GM03348 (cell line): ENCODE data around the gene HS6ST2.
"Not testable (repeated sequence)": the region's sequence is repeated elsewhere in the genome, so short reads cannot be mapped to it uniquely, and the experiment has no call there.

Source experiments
- DNase-seq: peaks from one replicate; pipeline ENCODE4 v3.0.0; 2012; ENCODE audit warnings: low spot score

HS6ST2 gene

DNA sequence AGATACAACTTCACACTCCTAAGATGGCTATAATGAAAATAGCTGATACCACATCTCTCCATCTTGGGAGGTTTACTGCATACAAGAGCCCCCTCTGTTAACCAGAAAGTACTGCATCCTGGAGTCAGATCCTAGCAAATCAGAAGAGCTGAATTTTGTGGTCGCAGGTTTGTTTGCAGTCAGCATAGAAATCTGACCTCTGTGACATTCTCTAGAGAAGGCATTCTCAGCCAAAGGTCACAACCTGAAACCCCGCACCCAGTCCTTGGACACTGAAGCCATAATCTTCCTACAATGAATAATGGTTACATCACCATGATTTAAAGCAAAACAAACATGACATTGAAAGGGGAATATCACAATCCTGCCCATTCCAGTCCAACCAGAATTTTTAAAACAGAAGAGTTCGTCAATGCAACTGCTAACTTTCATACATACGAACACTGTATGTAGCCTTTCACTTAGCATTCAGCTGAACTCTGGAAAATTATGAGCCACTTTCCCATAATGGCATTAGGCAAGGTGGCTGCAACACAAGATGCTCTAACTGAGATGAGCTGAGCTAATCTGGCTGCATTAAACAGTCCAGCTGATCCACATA, 17.6 kb downstream of the HS6ST2 start:
- no peak for DNase-seq

DNA sequence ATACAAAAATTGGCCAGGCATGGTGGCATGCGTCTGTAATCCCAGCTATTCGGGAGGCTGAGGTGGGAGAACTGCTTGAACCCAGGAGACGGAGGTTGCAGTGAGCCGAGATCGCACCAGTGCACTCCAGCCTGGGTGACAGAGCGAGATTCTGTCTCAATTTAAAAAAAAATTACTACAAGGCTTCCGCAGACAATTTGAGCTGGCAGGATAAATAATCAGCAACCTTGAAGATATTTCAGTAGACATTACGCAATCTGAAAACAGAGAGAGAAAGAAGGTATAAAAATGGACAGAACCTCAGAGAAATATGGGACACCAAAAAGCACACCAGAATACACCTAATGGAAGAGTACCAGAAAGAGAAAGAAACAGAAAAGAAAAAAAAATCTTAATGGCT, 25.3 kb downstream of the HS6ST2 start:
- no peak for DNase-seq

DNA sequence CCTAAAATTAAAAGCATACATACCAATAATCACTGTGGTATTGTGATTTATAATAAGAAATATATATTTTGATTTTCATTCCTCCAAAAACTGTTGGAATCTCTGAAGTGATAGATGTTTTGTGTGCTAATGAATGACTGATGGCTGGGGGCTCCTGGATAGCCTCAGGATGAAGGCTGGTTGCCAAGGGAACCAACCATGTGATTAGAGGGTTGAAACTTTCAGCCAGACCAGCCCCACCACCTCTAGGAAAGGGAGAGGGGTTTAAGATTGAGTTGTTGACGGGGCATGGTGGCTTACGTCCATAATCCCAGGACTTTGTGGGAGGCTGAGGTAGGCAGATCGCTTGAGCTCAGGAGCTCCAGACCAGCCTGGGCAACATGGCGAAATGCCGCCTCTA, 34.0 kb downstream of the HS6ST2 start:
- no peak for DNase-seq

- no peak for DNase-seq
Observed at GRCh38 chrX:132918523-132918922, 39.9 kb downstream of the HS6ST2 start.

DNA sequence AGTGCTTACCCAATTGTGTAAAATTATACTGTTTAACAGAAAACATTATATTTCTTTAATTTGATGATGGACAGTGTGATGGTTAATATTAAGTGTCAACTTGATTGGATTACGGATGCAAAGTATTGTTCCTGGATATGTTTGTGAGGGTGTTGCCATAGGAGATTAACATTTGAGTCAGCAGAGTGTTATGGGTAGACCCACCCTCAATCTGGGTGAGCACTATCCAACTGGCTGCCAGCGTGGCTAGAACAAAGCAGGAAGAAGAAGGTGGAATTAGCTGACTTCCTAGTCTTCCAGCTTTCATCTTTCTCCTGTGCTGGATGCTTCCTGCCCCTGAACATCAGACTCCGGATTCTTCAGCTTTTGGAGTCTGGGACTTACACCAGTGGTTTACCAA, 42.1 kb downstream of the HS6ST2 start:
- DNase-seq = no peak

GRCh38 chrX:132909643-132910042, 48.8 kb downstream of the HS6ST2 start:
- no peak for DNase-seq

- DNase-seq = no peak
Observed at GRCh38 chrX:132908891-132909290, 49.5 kb downstream of the HS6ST2 start.

DNA sequence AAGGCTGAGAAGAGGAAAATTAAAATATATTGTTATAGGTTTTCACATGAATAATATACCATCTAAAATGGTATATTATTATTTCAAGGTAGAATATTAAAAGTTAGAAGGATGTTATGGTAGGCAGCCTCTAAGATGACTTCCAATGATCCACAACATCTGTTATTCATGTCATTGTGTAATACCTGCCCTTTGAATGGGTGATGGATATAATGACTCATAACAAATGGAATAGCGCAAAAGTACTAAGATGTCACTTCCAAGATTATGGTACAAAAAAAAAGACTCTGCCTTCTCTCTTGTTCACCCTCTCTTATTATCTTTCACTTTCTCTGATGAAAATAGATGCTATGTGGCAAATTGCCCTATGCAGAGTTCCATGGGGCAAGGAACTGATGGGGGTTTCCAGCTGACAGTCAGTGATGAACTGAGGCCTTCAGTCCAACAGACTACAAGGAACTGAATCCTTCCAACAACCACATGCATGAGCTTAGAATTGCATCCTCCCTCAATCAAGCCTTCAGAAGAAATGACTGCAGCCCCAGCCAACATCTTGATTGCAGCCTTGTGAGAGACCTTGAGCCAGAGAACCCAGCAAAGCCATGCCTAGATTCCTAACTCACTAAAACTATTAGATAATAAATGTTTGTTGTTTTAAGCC, 57.7 kb downstream of the HS6ST2 start:
- DNase-seq = no peak

GRCh38 chrX:132887569-132887968, 70.9 kb downstream of the HS6ST2 start:
- DNase-seq = no peak

DNA sequence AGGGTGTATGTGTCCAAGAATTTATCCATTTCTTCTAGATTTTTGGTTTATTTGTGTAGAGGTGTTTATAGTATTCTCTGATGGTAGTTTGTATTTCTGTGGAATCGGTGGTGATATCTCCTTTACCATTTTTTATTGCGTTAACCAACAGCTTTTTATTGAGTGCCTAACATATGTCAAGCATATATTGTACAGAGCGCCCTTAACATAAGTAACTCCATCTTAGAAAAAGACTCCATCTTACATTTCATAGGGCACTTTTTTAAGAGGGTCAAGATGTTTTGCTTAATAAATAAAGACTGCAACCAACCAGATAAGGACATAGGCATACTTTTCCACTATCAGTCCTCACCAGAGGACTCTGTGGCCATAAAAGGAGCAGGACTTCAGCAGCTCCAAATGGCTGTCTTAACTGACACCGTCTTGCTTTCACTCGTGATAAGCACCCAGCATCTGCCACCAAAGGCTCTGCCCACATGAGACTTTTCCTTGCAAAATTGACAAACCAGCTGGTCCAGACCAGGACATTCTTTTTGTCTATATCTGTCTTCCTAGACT, 75.0 kb downstream of the HS6ST2 start:
- DNase-seq = no peak

- not testable (repeated sequence) for DNase-seq
Observed at GRCh38 chrX:132880753-132881152, 77.7 kb downstream of the HS6ST2 start.

DNA sequence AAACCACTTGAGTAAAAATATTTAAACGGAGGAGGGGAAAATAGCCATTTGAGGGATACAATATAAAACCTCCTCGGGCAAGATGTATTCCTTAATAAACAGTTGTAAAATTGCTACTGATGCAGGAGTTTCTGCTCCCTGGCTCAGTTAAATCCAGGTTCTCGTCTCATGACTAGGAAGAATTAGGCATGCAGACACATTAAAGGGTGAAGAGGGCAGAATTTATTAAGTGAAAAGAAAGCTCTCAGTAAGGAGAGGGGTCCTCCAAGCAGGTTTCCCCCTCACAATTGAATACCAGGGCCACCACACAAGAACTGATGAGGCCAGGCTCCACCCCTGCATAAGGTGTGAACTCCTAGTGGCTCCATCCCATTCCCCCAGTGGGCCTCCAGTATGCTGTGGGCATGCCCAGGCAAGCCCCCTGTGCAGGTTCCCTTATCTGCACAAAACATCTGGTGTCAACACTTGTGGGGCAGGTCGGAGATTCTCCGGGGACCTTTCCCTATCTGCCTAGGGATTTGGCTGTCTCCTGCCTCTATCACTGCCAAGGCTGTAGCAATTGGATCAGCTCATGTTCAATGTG, 80.4 kb downstream of the HS6ST2 start:
- DNase-seq = no peak

DNA sequence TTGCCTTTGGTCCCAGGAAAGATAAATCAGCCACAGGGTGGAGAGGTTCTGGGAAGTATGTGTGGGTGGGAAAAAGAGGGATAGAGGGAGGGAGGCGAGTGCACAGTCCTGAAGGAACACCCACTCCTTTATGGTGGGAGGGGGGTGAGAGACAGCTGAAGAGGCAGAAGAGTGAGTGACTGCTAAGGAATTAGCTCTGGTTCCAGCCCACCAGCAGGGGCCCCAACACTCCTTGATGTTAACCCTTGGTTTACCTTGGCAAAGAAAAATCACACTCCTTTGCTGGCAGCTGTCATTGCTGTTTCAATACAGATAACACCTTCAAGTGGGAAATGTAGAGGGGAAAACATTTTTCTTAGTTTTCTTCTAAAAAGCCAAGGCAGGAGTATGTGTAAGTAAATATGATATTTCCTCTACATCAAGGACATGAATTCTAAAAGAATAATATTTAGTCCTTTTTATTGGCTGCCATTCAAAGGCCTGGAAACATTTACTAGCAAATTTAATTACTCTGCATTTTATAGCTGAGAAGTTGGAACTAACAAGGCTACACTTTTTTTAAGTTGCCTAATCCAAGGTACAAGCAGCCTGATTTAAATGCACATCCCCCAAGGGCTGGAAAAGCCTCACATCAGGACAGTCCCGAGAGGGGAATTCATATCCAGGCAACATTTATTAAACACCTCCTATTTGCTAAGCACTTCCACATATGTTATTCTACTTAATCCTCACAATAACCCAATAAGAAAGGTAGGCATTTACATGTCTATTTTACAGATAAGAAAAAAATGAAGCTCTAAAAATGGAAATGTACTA, 81.7 kb downstream of the HS6ST2 start:
- DNase-seq = no peak

- DNase-seq = no peak
Observed at GRCh38 chrX:132875650-132876522, 82.5 kb downstream of the HS6ST2 start.

DNA sequence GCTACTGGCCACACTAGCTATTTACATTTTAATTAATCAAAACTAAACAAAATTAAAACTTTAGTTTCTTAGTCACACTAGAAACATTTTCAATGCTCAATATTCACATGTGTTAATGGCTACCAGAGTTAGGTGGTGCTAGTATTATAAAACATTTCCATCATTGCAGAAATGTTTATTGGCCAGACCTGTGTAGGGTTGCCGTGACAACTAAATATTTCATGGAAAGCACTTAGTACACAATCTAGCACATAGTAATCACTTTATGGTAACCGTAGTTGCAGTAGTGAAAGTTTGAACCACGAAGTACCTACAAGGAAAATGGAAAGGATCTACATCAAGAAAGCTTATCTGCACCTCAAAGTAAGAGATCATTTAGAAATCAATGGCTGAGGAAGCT, 95.9 kb downstream of the HS6ST2 start:
- no peak for DNase-seq

DNA sequence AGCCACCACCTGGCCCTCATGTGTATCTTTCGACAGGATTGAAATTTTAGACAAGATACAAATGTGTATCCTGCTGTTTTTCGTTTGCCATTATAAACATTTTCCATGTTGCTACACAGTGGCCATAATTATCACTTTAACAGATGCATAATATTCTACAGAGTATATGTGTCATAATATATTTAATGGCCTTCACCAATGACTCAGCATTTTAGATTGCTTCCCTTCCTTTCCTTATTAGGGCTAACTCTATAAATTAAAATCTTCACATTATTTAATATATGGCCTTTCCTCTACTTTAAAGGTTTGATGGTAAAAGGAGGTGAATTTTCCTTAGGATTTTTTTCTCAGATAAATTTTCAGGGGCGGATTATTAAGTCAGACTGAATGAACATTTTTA, 97.4 kb downstream of the HS6ST2 start:
- no peak for DNase-seq

DNA sequence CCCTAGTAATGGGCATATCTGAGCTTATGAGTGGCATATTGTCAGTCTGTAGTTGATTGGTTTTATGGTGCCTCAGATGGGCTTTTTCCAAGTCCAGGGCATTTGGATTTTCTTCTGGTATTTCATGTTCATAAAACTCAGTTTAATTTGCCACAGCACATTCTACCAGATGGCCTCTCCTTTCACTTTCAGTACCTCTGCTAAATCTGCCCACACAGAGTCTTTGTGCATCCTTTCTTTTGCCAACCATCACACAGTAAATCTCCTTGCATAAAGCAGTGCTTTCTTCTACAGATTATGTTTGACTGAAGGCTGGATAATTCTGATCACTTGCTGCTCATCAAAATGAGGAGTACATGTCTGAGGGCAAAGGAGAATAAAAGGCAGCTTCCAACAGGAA, 98.2 kb downstream of the HS6ST2 start:
- DNase-seq = no peak

GRCh38 chrX:132858018-132858417, 100.4 kb downstream of the HS6ST2 start:
- no peak for DNase-seq

GRCh38 chrX:132855780-132856341, 102.6 kb downstream of the HS6ST2 start:
- DNase-seq = no peak

GRCh38 chrX:132853040-132853439, 105.4 kb downstream of the HS6ST2 start:
- DNase-seq = no peak

DNA sequence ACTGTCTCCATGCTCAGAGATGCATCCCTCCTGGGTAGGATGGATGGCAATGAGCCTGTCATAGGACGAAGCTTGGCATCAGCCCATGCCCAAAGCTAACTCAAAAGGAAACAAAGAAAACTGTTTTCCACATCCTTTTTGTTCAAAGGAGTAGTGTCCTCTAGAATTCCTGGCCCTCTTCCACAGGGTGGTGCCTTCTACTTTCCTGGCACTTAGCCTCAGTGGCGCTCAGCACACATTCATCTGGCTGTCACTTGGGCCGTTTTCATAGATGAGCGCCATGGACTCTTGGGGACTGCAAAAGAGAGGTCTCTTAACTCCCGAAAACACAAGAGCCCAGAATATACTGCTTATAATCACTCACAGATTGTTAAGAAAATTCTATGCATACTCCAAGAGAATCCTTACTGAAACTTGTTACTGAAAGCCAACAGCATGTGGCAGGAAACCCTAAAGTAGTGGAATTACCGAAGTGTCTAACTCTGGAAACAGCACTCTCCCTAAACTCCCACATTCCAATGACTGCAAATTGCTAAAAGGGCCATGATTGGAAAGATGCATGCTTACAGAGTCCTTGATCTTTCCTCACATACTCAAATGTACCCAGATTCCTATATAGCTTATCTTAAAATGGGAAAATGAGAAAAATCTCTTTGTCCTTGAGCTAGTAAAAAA, 110.0 kb downstream of the HS6ST2 start:
- DNase-seq = no peak
